ENCODE measurements around the gene RTP5.

RTP5 gene

GRCh38 chr2:241853651-241854341, 15.7 kb upstream of the RTP5 start:
- Histone ChIP-seq H3K9me3 (ENCODE audit: control insufficient read depth, insufficient read depth, low read depth, low read length) (no peaks in the 10 kb centered on the region), H3K9ac (ENCODE audit: low read length) (no peak overlapping the region), H3K4me3 (ENCODE audit: low read depth, low read length) (no peak overlapping the region), H3K27me3 (ENCODE audit: control insufficient read depth, insufficient read depth, low read length) (no peaks in the 10 kb centered on the region), H3K4me1 (ENCODE audit: control insufficient read depth, insufficient read depth, low read length) (no peaks in the 10 kb centered on the region; the same call in 1 of the 2 replicates), H3K27ac (ENCODE audit: low read depth, low read length) (no peak overlapping the region), H3K36me3 (ENCODE audit: control insufficient read depth, insufficient read depth, low read length) (no peaks in the 10 kb centered on the region)

GRCh38 chr2:241854342-241855244, 14.9 kb upstream of the RTP5 start:
- no peaks in the 10 kb centered on the region for H3K36me3 ChIP-seq (ENCODE audit: control insufficient read depth, insufficient read depth, low read length)

GRCh38 chr2:241855245-241855887, 14.2 kb upstream of the RTP5 start:
- Histone ChIP-seq H3K4me3 (ENCODE audit: low read depth, low read length) (no peak overlapping the region), H3K9ac (ENCODE audit: low read length) (no peak overlapping the region), H3K27me3 (ENCODE audit: control insufficient read depth, insufficient read depth, low read length) (no peaks in the 10 kb centered on the region), H3K9me3 (ENCODE audit: control insufficient read depth, insufficient read depth, low read depth, low read length) (no peaks in the 10 kb centered on the region), H3K27ac (ENCODE audit: low read depth, low read length) (no peak overlapping the region), H3K4me1 (ENCODE audit: control insufficient read depth, insufficient read depth, low read length) (peaks cover 5% of the 10 kb centered on the region), H3K36me3 (ENCODE audit: control insufficient read depth, insufficient read depth, low read length) (no peaks in the 10 kb centered on the region)

More at GRCh38 chr2:241854342-241855244, 14.9 kb upstream of the RTP5 start:
- H3K27me3 ChIP-seq (ENCODE audit: control insufficient read depth, insufficient read depth, low read length) = no peaks in the 10 kb centered on the region
- H3K4me1 ChIP-seq (ENCODE audit: control insufficient read depth, insufficient read depth, low read length) = peaks cover 5% of the 10 kb centered on the region
- H3K4me3 ChIP-seq (ENCODE audit: low read depth, low read length) = no peak overlapping the region
- H3K27ac ChIP-seq (ENCODE audit: low read depth, low read length) = no peak overlapping the region
- H3K9me3 ChIP-seq (ENCODE audit: control insufficient read depth, insufficient read depth, low read depth, low read length) = no peaks in the 10 kb centered on the region
- no peak overlapping the region for H3K9ac ChIP-seq (ENCODE audit: low read length)

GRCh38 chr2:241855888-241856422, 13.6 kb upstream of the RTP5 start:
- H3K27ac ChIP-seq (ENCODE audit: low read depth, low read length) = no peak overlapping the region
- no peaks in the 10 kb centered on the region for H3K9me3 ChIP-seq (ENCODE audit: control insufficient read depth, insufficient read depth, low read depth, low read length)
- H3K4me3 ChIP-seq (ENCODE audit: low read depth, low read length) = no peak overlapping the region
- H3K36me3 ChIP-seq (ENCODE audit: control insufficient read depth, insufficient read depth, low read length) = no peaks in the 10 kb centered on the region
- H3K4me1 ChIP-seq (ENCODE audit: control insufficient read depth, insufficient read depth, low read length) = peaks cover 5% of the 10 kb centered on the region; the same call in 1 of the 2 replicates
- no peak overlapping the region for H3K9ac ChIP-seq (ENCODE audit: low read length)
- no peaks in the 10 kb centered on the region for H3K27me3 ChIP-seq (ENCODE audit: control insufficient read depth, insufficient read depth, low read length)

- peaks cover 8% of the 10 kb centered on the region for H3K4me1 ChIP-seq (ENCODE audit: control insufficient read depth, insufficient read depth, low read length)
- no peaks in the 10 kb centered on the region for H3K9me3 ChIP-seq (ENCODE audit: control insufficient read depth, insufficient read depth, low read depth, low read length)
- H3K9ac ChIP-seq (ENCODE audit: low read length) = no peak overlapping the region
- H3K27ac ChIP-seq (ENCODE audit: low read depth, low read length) = no peak overlapping the region
- H3K36me3 ChIP-seq (ENCODE audit: control insufficient read depth, insufficient read depth, low read length) = no peaks in the 10 kb centered on the region
- no peak overlapping the region for H3K4me3 ChIP-seq (ENCODE audit: low read depth, low read length)
- H3K27me3 ChIP-seq (ENCODE audit: control insufficient read depth, insufficient read depth, low read length) = no peaks in the 10 kb centered on the region
Measured at GRCh38 chr2:241857041-241857541, 12.4 kb upstream of the RTP5 start.

GRCh38 chr2:241857572-241858121, 11.9 kb upstream of the RTP5 start:
- Histone ChIP-seq H3K27me3 (ENCODE audit: control insufficient read depth, insufficient read depth, low read length) (no peaks in the 10 kb centered on the region), H3K27ac (ENCODE audit: low read depth, low read length) (no peak overlapping the region), H3K4me1 (ENCODE audit: control insufficient read depth, insufficient read depth, low read length) (peaks cover 8% of the 10 kb centered on the region), H3K36me3 (ENCODE audit: control insufficient read depth, insufficient read depth, low read length) (no peaks in the 10 kb centered on the region), H3K4me3 (ENCODE audit: low read depth, low read length) (no peak overlapping the region), H3K9me3 (ENCODE audit: control insufficient read depth, insufficient read depth, low read depth, low read length) (no peaks in the 10 kb centered on the region), H3K9ac (ENCODE audit: low read length) (no peak overlapping the region)

- Histone ChIP-seq H3K27me3 (ENCODE audit: control insufficient read depth, insufficient read depth, low read length) (no peaks in the 10 kb centered on the region), H3K4me1 (ENCODE audit: control insufficient read depth, insufficient read depth, low read length) (peaks cover 8% of the 10 kb centered on the region), H3K36me3 (ENCODE audit: control insufficient read depth, insufficient read depth, low read length) (no peaks in the 10 kb centered on the region), H3K4me3 (ENCODE audit: low read depth, low read length) (no peak within 1 kb of the TSS), H3K27ac (ENCODE audit: low read depth, low read length) (no peak within 1 kb of the TSS), H3K9ac (ENCODE audit: low read length) (no peak within 1 kb of the TSS), H3K9me3 (ENCODE audit: control insufficient read depth, insufficient read depth, low read depth, low read length) (no peaks in the 10 kb centered on the region)
Measured at GRCh38 chr2:241858206-241859016, 11.1 kb upstream of the RTP5 start, which contains the start of gene PDCD1. Gene PDCD1 (minus strand): TSS chr2:241858894. CDS start chr2:241858838, 56 bp downstream.

- Histone ChIP-seq H3K27ac (ENCODE audit: low read depth, low read length) (no peak overlapping the region), H3K4me3 (ENCODE audit: low read depth, low read length) (no peak overlapping the region), H3K36me3 (ENCODE audit: control insufficient read depth, insufficient read depth, low read length) (no peaks in the 10 kb centered on the region), H3K27me3 (ENCODE audit: control insufficient read depth, insufficient read depth, low read length) (no peaks in the 10 kb centered on the region), H3K9ac (ENCODE audit: low read length) (no peak overlapping the region), H3K4me1 (ENCODE audit: control insufficient read depth, insufficient read depth, low read length) (peaks cover 8% of the 10 kb centered on the region), H3K9me3 (ENCODE audit: control insufficient read depth, insufficient read depth, low read depth, low read length) (no peaks in the 10 kb centered on the region)
Measured at GRCh38 chr2:241859017-241859435, 10.5 kb upstream of the RTP5 start.

GRCh38 chr2:241859436-241860183, 9.9 kb upstream of the RTP5 start:
- no peak overlapping the region for H3K4me3 ChIP-seq (ENCODE audit: low read depth, low read length)
- no peaks in the 10 kb centered on the region; the same call in 1 of the 2 replicates for H3K9me3 ChIP-seq (ENCODE audit: control insufficient read depth, insufficient read depth, low read depth, low read length)
- H3K27ac ChIP-seq (ENCODE audit: low read depth, low read length) = no peak overlapping the region
- no peak overlapping the region for H3K9ac ChIP-seq (ENCODE audit: low read length)
- H3K36me3 ChIP-seq (ENCODE audit: control insufficient read depth, insufficient read depth, low read length) = no peaks in the 10 kb centered on the region
- H3K27me3 ChIP-seq (ENCODE audit: control insufficient read depth, insufficient read depth, low read length) = no peaks in the 10 kb centered on the region
- peaks cover 8% of the 10 kb centered on the region for H3K4me1 ChIP-seq (ENCODE audit: control insufficient read depth, insufficient read depth, low read length)
